IMR-90 (cell line): ENCODE data around the gene MRGPRF.

Source experiments
- CTCF ChIP-seq: conservative IDR thresholded peaks from 2 replicates; pipeline ENCODE4 v1.5.1; 2012; ENCODE audit warnings: mild to moderate bottlenecking, low read depth, low read length, improper control_type of control experiment
- MAFK ChIP-seq: IDR thresholded peaks from 2 replicates; pipeline ENCODE4 v1.6.1; 2012; ENCODE audit warnings: low read depth, low read length, improper control_type of control experiment

GRCh38 chr11:69010361-69010891, 2.6 kb downstream of the MRGPRF start:
- TF ChIP-seq MAFK = no peak
- TF ChIP-seq CTCF = no peak
